ENCODE measurements around the gene VSIG8. TPM values are rescaled to one million over a fixed set of nuclear protein-coding genes. Genes with fewer than 3 reads are reported as not detected.

VSIG8 gene
- total RNA-seq, 6 donors from 2014 or later, result 0.34 TPM; not detected in 5

GRCh38 chr1:159854693-159855192 lies 7.7 kb downstream of the VSIG8 start:
- DNase-seq, result peak; percentile 89 to 97
- Histone ChIP-seq H3K27ac (peak overlapping the region; percentile 94 to 97 (median 96)), H3K4me3 (peak overlapping the region; percentile 67 to 89 (median 80)), H3K27me3 (no peaks in the 10 kb centered on the region), H3K9me3 (no peaks in the 10 kb centered on the region), H3K4me1 (peaks cover 13 to 22% (median 19%) of the 10 kb centered on the region in 4 donors), H3K36me3 (no peaks in the 10 kb centered on the region)
- TF ChIP-seq POLR2AphosphoS5 (IDR thresholded peaks at IDR 0.05), result peak; percentile 60 to 88
- peak in 3 of 4 donors; percentile 77 to 97 (median 88) for TF ChIP-seq POLR2A (IDR thresholded peaks at IDR 0.05)
- peak in 1 of 4 donors; percentile 33 for TF ChIP-seq EP300 (IDR thresholded peaks at IDR 0.05)
- TF ChIP-seq CTCF (IDR thresholded peaks at IDR 0.05), result peak in 4 of 6 experiments; percentile 24 to 70 (median 60)
- peak; percentile 95 to 98 for ATAC-seq (ENCODE audit: low FRiP score in 2 of 2)
- 0% methylated on average over 8 to 27 of the region's 59 CpGs for WGBS, 2 donors

DNA sequence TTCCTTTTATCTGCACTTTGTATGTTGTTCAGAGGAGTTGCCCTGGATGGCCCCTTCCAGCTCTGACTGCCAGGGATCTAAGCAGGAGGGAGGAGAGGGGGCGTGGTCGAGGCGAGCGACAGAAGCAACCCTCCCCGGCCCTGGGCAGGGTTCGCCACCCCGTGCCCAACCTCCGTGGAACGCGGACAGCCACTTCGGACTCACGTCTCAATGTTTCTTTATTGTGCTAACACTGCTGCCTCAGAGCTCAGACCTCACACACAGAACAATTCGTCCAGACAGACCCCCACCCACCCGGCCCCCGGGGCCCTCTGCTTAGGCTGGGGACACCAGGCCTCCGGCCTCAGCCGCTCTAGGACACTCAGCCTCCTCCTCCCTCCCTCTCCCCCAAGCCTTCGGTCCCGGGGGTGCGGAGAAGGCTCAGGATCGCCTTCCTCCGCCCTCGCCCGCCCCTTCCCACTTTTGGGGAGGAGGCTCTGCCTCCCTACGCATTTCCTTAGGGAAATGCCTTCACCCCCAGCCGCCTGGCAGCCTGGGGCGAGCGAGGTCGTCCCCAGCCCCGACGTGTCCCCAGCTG lies 8.3 kb downstream of the VSIG8 start:
- 0 to 3% methylated on average over 23 to 27 of the region's 31 CpGs for WGBS, 2 donors
- DNase-seq (peak; percentile 86 to 90), ATAC-seq (ENCODE audit: low FRiP score in 2 of 2) (peak; percentile 75 to 84)
- H3K36me3 ChIP-seq, result no peaks in the 10 kb centered on the region
- peak overlapping the region; percentile 67 to 89 (median 80) for H3K4me3 ChIP-seq
- H3K4me1 ChIP-seq, result peaks cover 14 to 22% (median 19%) of the 10 kb centered on the region in 4 donors
- TF ChIP-seq POLR2A (IDR thresholded peaks at IDR 0.05), result no peak
- no peak for TF ChIP-seq CTCF (IDR thresholded peaks at IDR 0.05)
- TF ChIP-seq POLR2AphosphoS5 (IDR thresholded peaks at IDR 0.05), result no peak
- no peak for TF ChIP-seq EP300 (IDR thresholded peaks at IDR 0.05)
- H3K27ac ChIP-seq, result peak overlapping the region; percentile 94 to 97 (median 96)
- no peaks in the 10 kb centered on the region for H3K27me3 ChIP-seq
- no peaks in the 10 kb centered on the region for H3K9me3 ChIP-seq

GRCh38 chr1:159853417-159854115 lies 8.9 kb downstream of the VSIG8 start:
- TF ChIP-seq POLR2AphosphoS5 (IDR thresholded peaks at IDR 0.05) (no peak), CTCF (IDR thresholded peaks at IDR 0.05) (no peak), EP300 (IDR thresholded peaks at IDR 0.05) (no peak), POLR2A (IDR thresholded peaks at IDR 0.05) (no peak)
- Histone ChIP-seq H3K4me1 (peaks cover 14 to 22% (median 19%) of the 10 kb centered on the region in 4 donors), H3K27me3 (no peaks in the 10 kb centered on the region), H3K4me3 (peak overlapping the region in 3 of 4 donors; percentile 67 to 89 (median 83)), H3K36me3 (no peaks in the 10 kb centered on the region), H3K27ac (peak overlapping the region; percentile 94 to 97 (median 96)), H3K9me3 (no peaks in the 10 kb centered on the region)
- ATAC-seq (ENCODE audit: low FRiP score in 2 of 2) (no peak), DNase-seq (no peak)
- WGBS, 2 donors, result 21 to 22% methylated on average over 6 of the region's 6 CpGs

- H3K27ac ChIP-seq, result no peak overlapping the region
- TF ChIP-seq POLR2AphosphoS5 (IDR thresholded peaks at IDR 0.05) (no peak), CTCF (IDR thresholded peaks at IDR 0.05) (no peak), POLR2A (IDR thresholded peaks at IDR 0.05) (no peak), EP300 (IDR thresholded peaks at IDR 0.05) (no peak)
- no peaks in the 10 kb centered on the region for H3K9me3 ChIP-seq
- H3K27me3 ChIP-seq, result no peaks in the 10 kb centered on the region
- H3K4me3 ChIP-seq, result no peak overlapping the region
- no peak for DNase-seq
- 78 to 80% methylated on average over 1 of the region's 1 CpG for WGBS, 2 donors
- ATAC-seq (ENCODE audit: low FRiP score in 2 of 2), result no peak
- peaks cover 18 to 27% (median 19%) of the 10 kb centered on the region in 4 donors for H3K4me1 ChIP-seq
- H3K36me3 ChIP-seq, result no peaks in the 10 kb centered on the region
Measured at GRCh38 chr1:159851407-159851806, 11.1 kb downstream of the VSIG8 start.

All from upper lobe of left lung (tissue), 6 donors.